Fibroblast of mammary gland (primary cell): Measurements from ENCODE around the gene TMEM165.

Experiments
- DNase-seq: peaks from one replicate; pipeline ENCODE4 v3.0.0-alpha.2; 2010; ENCODE audit warnings: low read depth
- H3K4me3 ChIP-seq: 2 replicates; pipeline ENCODE4 v1.5.1; 2011; ENCODE audit warnings: low read depth, mild to moderate bottlenecking, low read length, moderate library complexity; ENCODE audit not compliant: control insufficient read depth
- TF ChIP-seq, protein P1 (sequence below): conservative IDR thresholded peaks from 2 replicates; pipeline ENCODE4 v1.5.1; 2011; ENCODE audit warnings: low read depth, low read length, inconsistent platforms; ENCODE audit not compliant: control insufficient read depth, insufficient read depth

TMEM165 gene

DNA sequence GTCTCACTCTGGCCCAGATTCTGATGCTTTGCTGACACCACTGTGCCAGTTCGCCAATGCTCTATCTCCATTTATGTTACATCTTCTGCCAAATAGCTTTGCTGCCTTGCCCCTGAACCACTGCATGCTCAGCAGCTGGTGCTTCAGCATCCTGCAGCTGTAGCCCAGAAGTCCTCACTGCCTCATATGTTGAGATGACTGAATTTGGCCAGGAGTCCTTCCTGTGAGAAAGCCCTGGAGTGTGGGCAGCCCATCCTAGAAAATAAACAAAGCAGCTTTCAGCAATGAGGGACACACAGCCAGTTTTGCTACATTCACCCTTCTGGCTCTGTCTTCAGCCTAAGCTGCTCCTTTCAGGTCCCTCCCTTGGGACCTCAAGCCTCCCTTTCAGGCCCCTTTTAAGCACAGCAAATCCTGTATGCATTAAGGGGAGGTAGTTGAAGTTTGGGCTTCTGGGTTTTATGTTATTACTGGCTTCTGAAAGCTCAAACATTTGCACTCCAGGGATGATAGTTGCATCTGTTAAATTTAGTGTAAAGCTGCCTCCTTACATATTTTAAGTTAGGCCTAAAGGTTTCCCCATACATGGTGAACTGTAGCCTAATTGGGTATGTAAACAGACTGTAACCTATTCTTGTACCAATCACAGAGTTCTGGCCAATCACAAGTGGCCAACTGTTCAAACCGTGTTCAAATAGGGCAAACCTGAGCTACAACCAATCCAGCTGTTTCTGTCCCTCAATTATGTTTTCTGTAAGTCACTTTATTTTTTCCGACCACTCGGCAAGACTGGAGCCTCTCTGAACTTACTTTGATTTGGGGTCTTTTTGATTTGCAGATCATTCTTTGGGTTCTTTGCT, 2.1 kb upstream of the TMEM165 start:
- peak; percentile 65 for DNase-seq
- TF ChIP-seq, protein P1, sequence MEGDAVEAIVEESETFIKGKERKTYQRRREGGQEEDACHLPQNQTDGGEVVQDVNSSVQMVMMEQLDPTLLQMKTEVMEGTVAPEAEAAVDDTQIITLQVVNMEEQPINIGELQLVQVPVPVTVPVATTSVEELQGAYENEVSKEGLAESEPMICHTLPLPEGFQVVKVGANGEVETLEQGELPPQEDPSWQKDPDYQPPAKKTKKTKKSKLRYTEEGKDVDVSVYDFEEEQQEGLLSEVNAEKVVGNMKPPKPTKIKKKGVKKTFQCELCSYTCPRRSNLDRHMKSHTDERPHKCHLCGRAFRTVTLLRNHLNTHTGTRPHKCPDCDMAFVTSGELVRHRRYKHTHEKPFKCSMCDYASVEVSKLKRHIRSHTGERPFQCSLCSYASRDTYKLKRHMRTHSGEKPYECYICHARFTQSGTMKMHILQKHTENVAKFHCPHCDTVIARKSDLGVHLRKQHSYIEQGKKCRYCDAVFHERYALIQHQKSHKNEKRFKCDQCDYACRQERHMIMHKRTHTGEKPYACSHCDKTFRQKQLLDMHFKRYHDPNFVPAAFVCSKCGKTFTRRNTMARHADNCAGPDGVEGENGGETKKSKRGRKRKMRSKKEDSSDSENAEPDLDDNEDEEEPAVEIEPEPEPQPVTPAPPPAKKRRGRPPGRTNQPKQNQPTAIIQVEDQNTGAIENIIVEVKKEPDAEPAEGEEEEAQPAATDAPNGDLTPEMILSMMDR: no peak

DNA sequence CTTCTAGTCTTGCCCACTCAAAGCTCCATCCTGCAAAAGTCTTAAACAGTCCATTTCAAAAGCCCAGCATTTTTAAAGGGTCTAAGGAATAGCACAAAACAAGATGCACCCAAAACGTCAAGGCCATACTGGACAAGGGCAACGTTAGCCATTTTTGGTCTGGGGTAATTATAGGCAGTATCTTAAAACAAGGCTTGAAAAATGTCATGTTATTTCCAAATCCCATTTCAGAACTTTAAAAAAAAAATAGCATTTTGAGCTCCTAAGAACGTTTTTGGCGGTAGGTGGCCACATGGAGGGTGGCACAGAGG, 584 bp upstream of the TMEM165 start:
- TF ChIP-seq, protein P1: no peak
- peak overlapping the region; percentile 77 for H3K4me3 ChIP-seq
- no peak for DNase-seq

More for the DNA sequence above, 2.1 kb upstream of the TMEM165 start:
- no peak overlapping the region for H3K4me3 ChIP-seq

- H3K4me3 ChIP-seq: peak overlapping the region; percentile 77
- peak; percentile 43 for DNase-seq
- TF ChIP-seq, protein P1: no peak
These were observed 760 bp downstream of the TMEM165 start for GRCh38 chr4:55396308-55397125.

DNA sequence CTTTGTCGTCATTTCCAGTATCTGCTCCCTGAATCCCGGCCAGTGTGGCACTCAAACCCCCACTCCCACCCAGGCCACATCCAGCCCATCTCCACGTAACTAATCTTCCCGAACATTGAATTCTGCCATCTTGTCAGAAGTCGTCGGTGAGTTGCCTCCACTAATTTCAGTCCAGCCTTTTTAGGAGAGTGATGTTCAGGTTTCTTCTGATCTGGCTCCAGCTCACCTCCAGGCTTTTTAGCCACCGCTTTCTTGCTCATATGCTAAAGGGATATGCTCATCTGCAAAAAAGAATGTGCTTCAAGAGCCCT, 1.3 kb downstream of the TMEM165 start:
- peak overlapping the region; percentile 77 for H3K4me3 ChIP-seq
- TF ChIP-seq, protein P1: no peak
- peak; percentile 47 for DNase-seq

GRCh38 chr4:55397520-55398321, 2.0 kb downstream of the TMEM165 start:
- TF ChIP-seq, protein P1: no peak
- DNase-seq: peak; percentile 82
- H3K4me3 ChIP-seq: peak overlapping the region; percentile 77

DNA sequence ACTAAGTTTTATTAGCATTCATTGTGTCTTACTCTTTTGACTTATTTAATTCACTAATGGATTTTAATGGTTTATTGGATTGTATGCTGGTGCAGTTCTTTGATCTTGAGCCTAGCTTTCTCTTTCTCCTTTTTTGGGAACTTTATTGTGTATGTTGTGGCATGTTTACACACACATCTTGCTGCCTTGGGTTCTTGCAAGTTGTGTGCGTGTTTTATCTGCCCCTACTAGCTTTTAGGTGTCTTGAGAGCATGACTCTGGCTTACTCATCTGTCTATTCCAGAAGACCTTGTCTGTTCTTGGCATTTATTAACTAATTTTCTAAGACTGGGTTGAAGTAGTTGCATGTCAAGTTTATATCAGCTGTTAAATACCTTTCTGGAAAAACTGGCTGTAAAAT, 2.7 kb downstream of the TMEM165 start:
- DNase-seq: peak; percentile 73
- TF ChIP-seq, protein P1: no peak
- peak overlapping the region; percentile 77 for H3K4me3 ChIP-seq
